ENCODE data around the gene PGA3.

GRCh38 chr11:61189933-61190332, 13.4 kb upstream of the PGA3 start:
- no peak for TF ChIP-seq CTCF (IDR thresholded peaks at IDR 0.05)
- TF ChIP-seq POLR2AphosphoS5 (IDR thresholded peaks at IDR 0.05) = no peak
- TF ChIP-seq POLR2A (IDR thresholded peaks at IDR 0.05) = no peak
